GM12891 (cell line): ENCODE results near the gene VAMP2.

ENCODE experiments used
- PAX5 ChIP-seq: IDR thresholded peaks from 2 replicates; pipeline ENCODE4 v1.6.1; 2011; ENCODE audit warnings: low read length, moderate library complexity, mild to moderate bottlenecking; ENCODE audit not compliant: insufficient read depth, severe bottlenecking
- POLR2A ChIP-seq: IDR thresholded peaks from 2 replicates; pipeline ENCODE4 v1.6.1; 2011; ENCODE audit warnings: low read depth, low read length, control low read depth
- POLR2AphosphoS5 ChIP-seq: IDR thresholded peaks from 2 replicates; pipeline ENCODE4 v1.6.1; 2011; ENCODE audit warnings: low read depth, low read length, control low read depth
- POU2F2 ChIP-seq: IDR thresholded peaks from 2 replicates; pipeline ENCODE4 v1.6.1; 2011; ENCODE audit warnings: low read depth, mild to moderate bottlenecking, control low read depth, low read length, moderate library complexity
- TAF1 ChIP-seq: IDR thresholded peaks from 2 replicates; pipeline ENCODE4 v1.6.1; 2011; ENCODE audit warnings: low read depth, low read length, control low read depth

DNA sequence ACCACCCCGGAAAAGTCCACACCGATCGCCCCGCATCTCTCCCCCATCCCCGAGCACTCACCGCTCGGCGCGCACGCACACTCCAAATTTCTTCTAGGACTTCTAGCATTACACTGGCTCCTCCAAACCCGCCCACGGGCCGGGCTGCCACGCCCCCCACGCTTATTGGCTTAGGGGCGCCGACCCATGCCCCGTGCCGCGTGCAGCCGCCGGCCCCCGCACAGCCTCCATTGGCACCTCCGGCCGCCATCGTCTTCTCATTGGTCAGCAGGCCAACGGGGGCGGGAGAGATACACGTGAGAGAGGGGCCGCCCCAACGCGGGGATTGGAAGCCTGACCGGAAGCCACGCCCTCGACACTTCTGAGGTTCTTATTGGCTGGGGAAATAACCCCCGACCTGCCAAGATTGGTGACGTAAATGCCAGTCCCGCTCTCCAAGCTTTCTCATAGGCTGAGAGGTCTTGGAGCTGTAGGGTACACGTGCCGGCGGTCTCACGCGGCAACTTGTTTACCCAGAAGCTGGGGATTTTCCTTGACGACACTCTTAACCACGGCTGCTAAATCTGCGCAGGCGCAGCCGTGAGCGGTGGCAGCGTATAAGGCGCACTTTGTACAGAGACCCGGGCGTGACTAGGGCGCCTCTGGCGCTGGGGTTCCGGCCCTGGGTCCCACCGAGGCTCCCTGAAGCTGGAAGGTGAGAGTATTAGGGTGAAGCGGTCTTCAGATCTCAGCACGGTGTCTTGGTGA is 6.3 kb downstream of the VAMP2 start:
- TF ChIP-seq TAF1 (peak; percentile 81; the same call in 1 of the 2 replicates), PAX5 (peak; percentile 86), POLR2AphosphoS5 (peak; percentile 79), POLR2A (peak; percentile 78), POU2F2 (peak; percentile 56; the same call in 1 of the 2 replicates)
